BLaER1 treated with 17β-estradiol and CSF1 and Interleukin-3, amounts not matched to agents 10 nM and 100 nM (cell line): ENCODE results near the gene BAG3.

ENCODE experiments used
- H3K27ac ChIP-seq, 11 experiments: shearing (Covaris generic); formaldehyde crosslinking; 2 replicates each; pipeline ENCODE4 v1.8.1; 2022
- H3K27me3 ChIP-seq, 11 experiments: shearing (Covaris generic); formaldehyde crosslinking; 2 replicates each; pipeline ENCODE4 v1.8.1; 2022
- H3K36me3 ChIP-seq, 11 experiments: shearing (Covaris generic); formaldehyde crosslinking; 2 replicates each; pipeline ENCODE4 v1.8.1; 2022
- H3K4me1 ChIP-seq, 10 experiments: shearing (Covaris generic); formaldehyde crosslinking; 2 replicates each; pipeline ENCODE4 v1.8.1; 2022
- H3K4me2 ChIP-seq, 11 experiments: shearing (Covaris generic); formaldehyde crosslinking; 2 replicates each; pipeline ENCODE4 v1.8.1; 2022
- H3K4me3 ChIP-seq, 10 experiments: shearing (Covaris generic); formaldehyde crosslinking; 2 replicates each; pipeline ENCODE4 v1.8.1; 2022
- H3K9ac ChIP-seq, 11 experiments: shearing (Covaris generic); formaldehyde crosslinking; 2 replicates each; pipeline ENCODE4 v1.8.1; 2022
- H3K9me3 ChIP-seq, 11 experiments: shearing (Covaris generic); formaldehyde crosslinking; replicated peaks in 1 of 11; 2 replicates each; pipeline ENCODE4 v1.8.1; 2022
- H4K20me1 ChIP-seq, 11 experiments: shearing (Covaris generic); formaldehyde crosslinking; 2 replicates each; pipeline ENCODE4 v1.8.1; 2022
- Cebpa-rat ChIP-seq, 11 experiments: shearing (Covaris generic); IDR thresholded peaks; 2 replicates each; pipeline ENCODE4 v1.8.1; 2022

BAG3 gene

GRCh38 chr10:119713744-119714483, 62.7 kb downstream of the BAG3 start:
- Histone ChIP-seq H3K27me3 (no peaks in the 10 kb centered on the region), H3K36me3 (peaks cover 0 to 18% (median 8%) of the 10 kb centered on the region in 11 experiments; a peak in 9 of 22 replicates), H3K4me2 (peak overlapping the region in 10 of 11 experiments; percentile 16 to 75 (median 62); a peak in 20 of 22 replicates), H4K20me1 (no peaks in the 10 kb centered on the region), H3K9me3 (peaks cover 13 to 28% (median 26%) of the 10 kb centered on the region in 11 experiments), H3K4me1 (peaks cover 31 to 58% (median 53%) of the 10 kb centered on the region in 10 experiments), H3K27ac (peak overlapping the region in 6 of 11 experiments; percentile 0 to 48 (median 30); a peak in 9 of 22 replicates), H3K9ac (0 out of 22 replicates have a peak overlapping the region, but pooled peaks of 2 of the 11 experiments have one; percentile 5 to 28), H3K4me3 (no peak overlapping the region)
- TF ChIP-seq Cebpa-rat (IDR thresholded peaks at IDR 0.05): no peak

- Histone ChIP-seq H3K27me3 (no peaks in the 10 kb centered on the region), H3K4me3 (no peak overlapping the region), H3K9ac (no peak overlapping the region), H4K20me1 (no peaks in the 10 kb centered on the region), H3K9me3 (peaks cover 13 to 28% (median 26%) of the 10 kb centered on the region in 11 experiments), H3K4me1 (peaks cover 26 to 53% (median 48%) of the 10 kb centered on the region in 10 experiments), H3K36me3 (peaks cover 0 to 23% (median 8%) of the 10 kb centered on the region in 11 experiments; a peak in 10 of 22 replicates), H3K27ac (peak overlapping the region in 6 of 11 experiments; percentile 0 to 48 (median 30); a peak in 5 of 22 replicates), H3K4me2 (peak overlapping the region in 10 of 11 experiments; percentile 16 to 75 (median 62); a peak in 20 of 22 replicates)
- no peak for TF ChIP-seq Cebpa-rat (IDR thresholded peaks at IDR 0.05)
Measured at GRCh38 chr10:119714484-119714816, 63.3 kb downstream of the BAG3 start.

- TF ChIP-seq Cebpa-rat (IDR thresholded peaks at IDR 0.05): no peak
Measured at GRCh38 chr10:119715628-119716505, 64.7 kb downstream of the BAG3 start.

GRCh38 chr10:119723161-119723560, 72.0 kb downstream of the BAG3 start:
- TF ChIP-seq Cebpa-rat (IDR thresholded peaks at IDR 0.05): no peak
- Histone ChIP-seq H3K4me2 (peak overlapping the region in 8 of 11 experiments; percentile 86 to 98 (median 91); a peak in 10 of 22 replicates), H3K9ac (no peak overlapping the region; a peak in 1 of 22 replicates), H3K9me3 (peaks cover 0 to 24% (median 16%) of the 10 kb centered on the region in 11 experiments; a peak in 17 of 22 replicates), H3K36me3 (peaks cover 0 to 22% (median 6%) of the 10 kb centered on the region in 11 experiments; a peak in 8 of 22 replicates), H3K4me1 (peaks cover 37 to 43% (median 40%) of the 10 kb centered on the region in 10 experiments), H4K20me1 (peaks cover 0 to 20% (median 6%) of the 10 kb centered on the region in 11 experiments; a peak in 6 of 22 replicates), H3K27me3 (no peaks in the 10 kb centered on the region), H3K27ac (peak overlapping the region in 7 of 11 experiments; percentile 93 to 99 (median 96); a peak in 4 of 22 replicates), H3K4me3 (no peak overlapping the region)

More at GRCh38 chr10:119715628-119716505, 64.7 kb downstream of the BAG3 start:
- H3K4me3 ChIP-seq: no peak overlapping the region
- peak overlapping the region; percentile 1 to 57 (median 40); a peak in 17 of 22 replicates for H3K9ac ChIP-seq
- H3K36me3 ChIP-seq: peaks cover 0 to 35% (median 6%) of the 10 kb centered on the region in 11 experiments; a peak in 13 of 22 replicates
- peaks cover 20 to 44% (median 41%) of the 10 kb centered on the region in 10 experiments for H3K4me1 ChIP-seq
- H3K27ac ChIP-seq: peak overlapping the region; percentile 16 to 51 (median 37); a peak in 17 of 22 replicates
- H4K20me1 ChIP-seq: no peaks in the 10 kb centered on the region
- no peaks in the 10 kb centered on the region for H3K27me3 ChIP-seq
- peaks cover 10 to 29% (median 26%) of the 10 kb centered on the region in 11 experiments for H3K9me3 ChIP-seq
- peak overlapping the region; percentile 43 to 82 (median 58) for H3K4me2 ChIP-seq

GRCh38 chr10:119723624-119724023, 72.4 kb downstream of the BAG3 start:
- Histone ChIP-seq H3K27me3 (no peaks in the 10 kb centered on the region), H3K9me3 (peaks cover 0 to 24% (median 16%) of the 10 kb centered on the region in 11 experiments; a peak in 17 of 22 replicates), H3K36me3 (peaks cover 0 to 22% (median 6%) of the 10 kb centered on the region in 11 experiments; a peak in 8 of 22 replicates), H4K20me1 (peaks cover 0 to 23% (median 6%) of the 10 kb centered on the region in 11 experiments; a peak in 6 of 22 replicates), H3K4me2 (peak overlapping the region; percentile 86 to 98 (median 91)), H3K4me3 (no peak overlapping the region), H3K4me1 (peaks cover 42 to 48% (median 44%) of the 10 kb centered on the region in 10 experiments), H3K27ac (peak overlapping the region in 10 of 11 experiments; percentile 93 to 99 (median 96); a peak in 17 of 22 replicates), H3K9ac (peak overlapping the region in 8 of 11 experiments; percentile 48 to 96 (median 92); a peak in 11 of 22 replicates)
- TF ChIP-seq Cebpa-rat (IDR thresholded peaks at IDR 0.05): no peak

- Histone ChIP-seq H3K4me2 (peak overlapping the region; percentile 86 to 98 (median 91)), H3K4me1 (peaks cover 46 to 58% (median 49%) of the 10 kb centered on the region in 10 experiments), H3K9ac (peak overlapping the region; percentile 89 to 96 (median 92)), H3K27me3 (no peaks in the 10 kb centered on the region), H4K20me1 (peaks cover 0 to 34% (median 6%) of the 10 kb centered on the region in 11 experiments; a peak in 6 of 22 replicates), H3K36me3 (peaks cover 0 to 14% (median 6%) of the 10 kb centered on the region in 11 experiments; a peak in 8 of 22 replicates), H3K4me3 (peak overlapping the region; percentile 79 to 95 (median 90)), H3K9me3 (peaks cover 0 to 21% (median 15%) of the 10 kb centered on the region in 11 experiments; a peak in 17 of 22 replicates), H3K27ac (peak overlapping the region; percentile 93 to 99 (median 96))
- TF ChIP-seq Cebpa-rat (IDR thresholded peaks at IDR 0.05): no peak
Measured at GRCh38 chr10:119724593-119725516, 73.7 kb downstream of the BAG3 start.

- no peaks in the 10 kb centered on the region for H3K27me3 ChIP-seq
- H3K4me2 ChIP-seq: peak overlapping the region; percentile 86 to 98 (median 91)
- no peak for TF ChIP-seq Cebpa-rat (IDR thresholded peaks at IDR 0.05)
- peaks cover 46 to 58% (median 49%) of the 10 kb centered on the region in 10 experiments for H3K4me1 ChIP-seq
- H3K36me3 ChIP-seq: peaks cover 5 to 13% (median 11%) of the 10 kb centered on the region in 11 experiments; a peak in 14 of 22 replicates
- H3K4me3 ChIP-seq: peak overlapping the region; percentile 79 to 95 (median 90)
- peaks cover 0 to 34% (median 6%) of the 10 kb centered on the region in 11 experiments; a peak in 6 of 22 replicates for H4K20me1 ChIP-seq
- H3K27ac ChIP-seq: peak overlapping the region; percentile 93 to 99 (median 96)
- peaks cover 0 to 15% (median 9%) of the 10 kb centered on the region in 11 experiments; a peak in 17 of 22 replicates for H3K9me3 ChIP-seq
- H3K9ac ChIP-seq: peak overlapping the region; percentile 89 to 96 (median 92)
Measured at GRCh38 chr10:119725517-119725827, 74.3 kb downstream of the BAG3 start.
